GM21447 (cell line): ENCODE measurements around the gene RPL10A.

Source experiments
- ATAC-seq: cut with Tn5 transposase; IDR thresholded peaks from one replicate; pipeline ENCODE4 v1.9.1; 2021; ENCODE audit not compliant: unreplicated experiment

RPL10A gene

DNA sequence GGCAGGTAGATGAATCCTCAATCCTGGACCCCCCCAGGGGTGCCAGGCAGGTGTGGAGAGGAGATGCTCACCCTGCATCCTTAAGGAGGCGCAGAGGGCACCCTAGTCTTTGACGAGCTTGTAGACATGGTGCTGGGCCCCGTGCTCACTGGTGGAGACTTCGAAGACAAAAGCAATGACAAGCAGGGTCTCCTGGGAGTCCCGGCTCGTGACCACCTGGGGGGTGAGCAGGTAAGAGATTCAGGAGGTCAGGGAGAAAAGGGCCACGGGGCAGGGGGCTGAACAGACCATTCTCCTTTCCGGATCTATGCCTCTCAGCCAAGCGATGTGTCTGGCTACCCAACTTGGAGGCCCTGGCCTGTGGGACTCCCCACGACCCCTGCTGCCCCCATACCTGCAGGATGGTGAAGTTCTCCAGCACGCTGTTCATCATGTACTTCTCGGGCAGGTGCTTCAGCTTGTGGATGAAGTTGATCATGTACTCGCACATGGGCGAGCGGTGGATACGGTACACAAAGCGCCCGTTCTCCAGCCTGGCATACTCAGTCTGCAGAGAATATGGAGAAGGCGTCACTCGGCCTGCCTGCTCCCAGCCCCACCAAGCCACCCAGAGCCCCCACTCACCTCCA lies 6.9 kb downstream of the RPL10A start:
- ATAC-seq, result no peak

DNA sequence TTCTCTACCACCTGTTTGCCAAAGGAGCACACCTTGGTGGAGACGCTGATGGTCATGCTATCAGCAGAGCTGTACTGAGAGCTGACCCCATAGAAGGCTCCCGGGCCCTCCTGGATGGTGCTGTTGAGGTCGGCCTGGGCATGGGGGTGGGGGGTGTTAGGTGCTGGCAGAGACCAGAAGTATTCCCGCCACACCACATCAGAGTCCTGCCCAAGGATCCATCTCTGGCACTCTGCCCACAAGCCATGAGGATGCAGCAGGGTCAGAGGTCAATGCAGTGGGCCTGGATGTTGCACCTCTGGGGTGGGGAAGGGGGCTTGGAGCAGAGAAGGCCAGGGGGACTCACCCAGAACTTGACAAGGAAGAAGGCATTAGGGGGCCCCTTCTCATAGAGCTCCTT lies 7.4 kb downstream of the RPL10A start:
- ATAC-seq, result no peak

- ATAC-seq, result no peak
Measured at GRCh38 chr6:35476004-35476403, 7.8 kb downstream of the RPL10A start.

DNA sequence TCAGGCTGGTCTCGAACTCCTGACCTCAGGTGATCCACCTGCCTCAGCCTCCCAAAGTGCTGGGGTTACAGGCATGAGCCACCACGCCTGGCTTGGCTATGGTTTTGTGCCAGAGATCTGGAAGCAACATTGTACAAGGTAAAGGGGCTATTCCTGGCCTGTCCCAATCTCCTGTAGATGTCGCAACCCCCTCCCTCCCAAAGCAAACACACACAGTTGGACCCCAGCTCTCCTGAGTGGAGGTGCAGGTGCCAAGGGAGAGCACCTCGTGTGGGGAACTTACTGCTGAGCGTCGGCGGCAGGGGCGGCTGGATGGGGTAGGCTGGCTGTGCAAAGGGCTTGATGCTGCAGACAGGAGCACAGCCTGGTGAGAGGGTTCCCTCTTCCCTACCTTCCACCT lies 8.8 kb downstream of the RPL10A start:
- ATAC-seq, result no peak

DNA sequence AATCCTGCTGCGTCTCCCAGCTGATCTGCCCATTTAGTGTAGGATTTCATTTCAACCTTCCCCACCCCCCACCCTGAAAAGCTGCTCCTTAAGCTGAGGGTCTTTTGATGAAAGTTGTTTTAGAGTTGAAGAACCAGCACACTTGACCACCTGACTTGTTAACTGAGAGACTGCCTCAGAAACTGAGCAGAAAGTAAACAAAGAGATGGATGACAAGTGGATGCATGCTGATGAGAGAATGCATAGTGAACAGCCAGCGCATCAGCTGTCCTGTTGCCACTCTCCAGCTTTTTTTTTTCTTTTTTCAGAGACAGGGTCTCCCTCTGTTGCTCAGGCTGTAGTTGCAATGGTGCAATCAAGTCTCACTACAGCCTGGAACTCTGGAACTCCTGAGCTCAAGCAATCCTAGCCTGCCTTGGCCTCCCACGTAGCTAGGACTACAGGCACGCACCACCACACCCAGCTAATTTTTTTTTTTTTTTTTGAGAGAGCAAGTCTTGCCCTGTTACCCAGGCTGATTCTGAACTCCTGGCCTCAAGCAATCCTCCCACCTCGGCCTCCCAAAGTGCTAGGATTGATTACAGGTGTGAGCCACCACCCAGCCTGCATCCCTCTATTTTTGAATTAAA lies 9.5 kb downstream of the RPL10A start:
- no peak for ATAC-seq

GRCh38 chr6:35478259-35478658 lies 10.1 kb downstream of the RPL10A start:
- no peak for ATAC-seq

GRCh38 chr6:35480176-35480575 lies 12.0 kb downstream of the RPL10A start:
- ATAC-seq, result no peak

- ATAC-seq, result no peak
Measured at GRCh38 chr6:35481226-35481625, 13.0 kb downstream of the RPL10A start.

- no peak for ATAC-seq
Measured at GRCh38 chr6:35483062-35483461, 14.9 kb downstream of the RPL10A start.

GRCh38 chr6:35483490-35483889 lies 15.3 kb downstream of the RPL10A start:
- ATAC-seq, result no peak

DNA sequence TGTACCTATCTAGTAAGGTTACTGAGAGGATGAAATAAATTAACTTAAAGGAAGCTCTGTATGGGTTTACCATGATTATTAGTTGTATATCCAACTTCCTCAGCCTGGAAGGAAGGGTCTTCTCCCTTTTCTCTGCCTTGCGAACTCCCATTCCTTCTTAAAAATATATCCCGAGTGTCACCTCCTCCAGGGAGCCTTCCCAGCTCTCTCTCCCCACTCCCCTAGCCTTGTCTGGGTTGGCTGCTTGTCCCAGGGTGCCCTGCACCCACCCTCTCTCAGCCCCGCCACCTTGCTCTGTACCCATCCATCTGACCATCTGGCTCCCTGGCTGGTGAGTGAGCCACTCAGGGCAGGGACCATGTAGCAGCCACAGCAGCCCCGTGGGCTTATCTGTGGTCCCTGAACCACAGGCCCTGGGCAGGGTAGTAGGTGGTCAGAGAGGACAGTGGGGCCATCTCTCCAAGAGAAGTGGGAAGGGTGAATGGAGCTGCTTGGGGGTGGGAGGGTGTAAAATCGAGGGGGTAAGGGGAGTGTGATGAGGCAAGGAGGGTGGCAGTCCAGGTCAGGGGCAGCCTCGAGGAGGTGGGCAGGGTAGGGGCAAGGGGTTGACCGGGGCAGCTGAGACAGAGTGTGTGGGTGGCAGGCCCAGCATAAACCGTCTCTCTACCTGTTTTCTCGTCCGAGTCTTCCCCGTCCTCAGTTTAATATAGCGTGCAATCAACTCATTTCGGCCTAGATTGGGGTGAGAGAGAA lies 15.9 kb downstream of the RPL10A start:
- no peak for ATAC-seq

GRCh38 chr6:35484921-35485392 lies 16.8 kb downstream of the RPL10A start:
- no peak for ATAC-seq

- ATAC-seq, result no peak
Measured at GRCh38 chr6:35485402-35485877, 17.2 kb downstream of the RPL10A start.

DNA sequence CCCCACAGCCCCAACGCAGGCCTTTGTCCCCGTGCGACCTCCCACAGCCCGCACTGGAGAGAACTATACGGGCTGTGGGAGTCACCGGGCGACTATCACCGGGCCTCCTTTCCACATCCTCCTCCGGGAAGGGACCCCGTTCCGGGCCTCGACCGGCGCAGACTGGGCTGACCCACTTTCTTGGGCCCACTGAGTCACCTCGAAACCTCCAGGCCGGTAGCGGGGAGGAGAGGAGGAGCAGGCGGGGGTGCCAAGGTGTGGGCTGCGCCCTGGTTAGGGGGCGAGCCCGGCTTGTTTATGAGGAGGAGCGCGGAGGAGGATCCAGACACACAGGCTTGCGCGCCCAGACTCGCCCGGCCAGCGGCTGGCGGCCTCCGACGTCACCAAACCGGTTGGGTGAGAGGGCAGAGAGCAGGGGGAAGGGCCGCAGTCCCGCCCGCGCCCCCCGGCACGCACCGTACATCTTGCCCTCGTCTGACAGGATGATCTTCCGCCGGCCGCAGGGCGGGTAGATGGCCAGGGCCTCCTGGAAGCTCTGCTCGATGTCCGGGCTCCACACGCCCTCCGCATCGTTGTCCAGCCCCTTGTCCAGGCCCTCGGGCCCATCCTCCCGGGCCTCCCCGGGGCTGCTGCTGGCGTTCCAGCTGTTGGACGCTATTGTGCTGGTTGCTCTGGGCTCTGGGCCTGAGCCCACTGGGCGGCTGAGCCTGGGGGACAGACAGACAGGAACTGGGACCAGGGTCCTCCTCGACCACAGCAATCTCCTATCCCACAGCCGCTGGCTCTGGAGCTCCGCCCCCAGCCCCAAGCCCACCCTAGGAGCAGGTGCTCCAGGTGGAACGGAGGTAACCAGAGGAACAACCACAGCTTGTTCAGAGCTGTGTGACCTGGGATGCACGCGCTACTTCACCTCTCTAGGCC lies 18.1 kb downstream of the RPL10A start:
- no peak for ATAC-seq

DNA sequence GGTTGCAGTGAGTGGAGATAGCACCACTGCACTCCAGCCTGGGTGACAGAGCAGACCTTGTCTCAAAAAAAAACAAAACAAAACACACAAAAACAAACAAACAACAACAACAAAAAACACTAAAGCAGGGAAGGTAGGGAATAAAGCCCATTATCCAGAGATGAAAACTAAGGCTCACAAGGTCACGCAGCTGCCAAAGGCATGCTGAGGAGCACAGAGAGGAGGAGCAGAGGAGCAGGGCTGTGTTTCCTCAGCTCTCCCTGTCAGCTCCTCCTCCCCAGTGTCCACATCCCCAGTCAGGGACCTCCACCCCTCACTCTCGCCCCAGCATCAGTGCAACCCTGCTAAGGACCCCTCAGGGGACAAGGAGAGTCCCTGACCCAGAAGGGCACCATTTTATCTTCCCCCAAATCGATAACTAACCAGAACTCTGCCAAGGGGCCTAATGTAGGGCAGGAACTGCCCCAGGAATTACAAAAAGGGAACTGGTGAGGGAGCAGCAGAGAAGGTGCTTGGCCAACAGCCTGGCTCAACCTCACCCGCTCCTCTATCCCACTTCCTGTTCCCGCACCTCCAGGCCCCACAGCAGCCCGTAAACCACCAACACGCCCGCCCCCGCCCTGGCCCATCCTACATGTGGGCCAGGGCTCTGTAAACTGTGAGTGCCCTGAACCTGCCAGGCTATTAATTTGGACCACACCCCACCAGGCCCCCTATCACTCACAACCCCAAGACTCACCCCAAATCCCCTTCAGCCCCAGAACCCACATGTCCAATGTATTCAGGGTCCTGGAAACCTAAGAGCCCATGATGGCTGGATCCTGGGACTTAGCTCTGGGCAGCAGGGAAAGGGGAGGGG lies 19.7 kb downstream of the RPL10A start:
- no peak for ATAC-seq

- ATAC-seq, result no peak
Measured at GRCh38 chr6:35488517-35488862, 20.3 kb downstream of the RPL10A start.

GRCh38 chr6:35489066-35489465 lies 20.9 kb downstream of the RPL10A start:
- ATAC-seq, result no peak

GRCh38 chr6:35489995-35490791 lies 22.0 kb downstream of the RPL10A start:
- ATAC-seq, result no peak

DNA sequence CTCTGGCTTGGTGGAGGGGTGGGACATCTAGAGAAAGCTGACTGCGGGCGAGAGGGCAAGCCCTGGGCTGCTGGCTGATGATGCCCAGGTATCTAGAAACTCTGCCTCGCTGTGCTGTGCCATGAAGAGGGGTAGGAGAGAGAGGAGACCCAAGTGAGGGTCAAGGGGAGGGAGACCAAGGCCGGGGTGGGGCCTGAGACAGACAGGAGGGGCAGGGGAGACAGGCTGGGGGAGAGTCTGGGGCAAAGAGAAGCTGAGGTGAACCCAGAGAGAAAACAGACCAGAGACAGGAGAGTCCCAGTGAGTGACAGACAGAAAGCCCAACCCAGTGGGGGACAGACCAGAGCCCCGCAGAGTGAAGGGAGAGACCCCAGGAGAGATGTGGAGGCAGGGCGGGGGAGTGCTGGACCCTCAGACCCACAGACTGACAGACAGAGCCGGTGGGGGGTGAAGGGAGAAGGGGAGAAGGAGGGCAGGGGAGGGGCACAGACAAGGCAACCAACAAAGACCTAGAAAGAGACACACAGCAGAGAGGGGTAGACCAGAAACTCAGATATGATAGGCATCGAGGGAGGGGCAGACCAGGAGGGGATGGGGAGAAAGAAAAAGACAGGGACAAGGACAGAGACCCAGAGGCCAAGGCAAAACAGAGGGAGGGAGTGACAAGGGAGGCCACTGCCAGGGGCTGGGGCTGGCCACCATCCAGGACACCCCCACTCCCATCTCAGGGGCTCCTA lies 22.8 kb downstream of the RPL10A start:
- no peak for ATAC-seq
